Measurements from ENCODE around the gene IL2RG.

Gene IL2RG

GRCh38 chrX:71068044-71068918 is 43.1 kb downstream of the IL2RG start, which contains the start of gene SNX12:
SNX12 (minus strand) TSS chrX:71068334; CDS start chrX:71068306, 28 bp downstream.
- peak; percentile 84 for DNase-seq (ENCODE audit: low read depth)

- DNase-seq (ENCODE audit: low read depth) = no peak
Measured at GRCh38 chrX:71067712-71068043, 43.7 kb downstream of the IL2RG start.

- DNase-seq (ENCODE audit: low read depth) = no peak
Measured at GRCh38 chrX:71067089-71067488, 44.3 kb downstream of the IL2RG start.

- DNase-seq (ENCODE audit: low read depth) = no peak
Measured at GRCh38 chrX:71060127-71060526, 51.2 kb downstream of the IL2RG start.

GRCh38 chrX:71057848-71058530 is 53.4 kb downstream of the IL2RG start:
- DNase-seq (ENCODE audit: low read depth) = no peak

All from GM04504 (cell line).